Colonic mucosa (tissue), 4 donors: ENCODE measurements around the gene CHSY3. TPM values are rescaled to one million over a fixed set of nuclear protein-coding genes. Genes with fewer than 3 reads are reported as not detected.

Experiments used
- DNase-seq: peaks from one replicate; pipeline ENCODE4 v3.0.0-alpha.2; 2020
- H3K27ac ChIP-seq: fragments of 200-600 bp; one replicate; pipeline ENCODE4 v1.8.0; 2021
- H3K27me3 ChIP-seq: fragments of 200-600 bp; one replicate; pipeline ENCODE4 v1.8.0; 2021
- H3K36me3 ChIP-seq: fragments of 200-600 bp; one replicate; pipeline ENCODE4 v1.8.0; 2021
- H3K4me1 ChIP-seq: fragments of 200-600 bp; one replicate; pipeline ENCODE4 v1.8.0; 2021; ENCODE audit warnings: mild to moderate bottlenecking
- H3K4me3 ChIP-seq: fragments of 200-600 bp; one replicate; pipeline ENCODE4 v1.8.0; 2021
- H3K9ac ChIP-seq, 2 donors: one replicate each; pipeline ENCODE4 v1.7.0; 2013; ENCODE audit warnings: control low read depth in 2 of 2, low read depth in 2 of 2, low read length in 2 of 2
- H3K9me3 ChIP-seq: fragments of 200-600 bp; one replicate; pipeline ENCODE4 v1.8.0; 2021
- intact Hi-C: fragments of 100-400 bp; cut with DNase I; formaldehyde crosslinking; loops from one replicate; pipeline ENCODE4 v1.14.1; 2022
- total RNA-seq, 2 donors: library from RNA; stranded (reverse); fragmentation: NEBNext Ultra II Directional in 1 of 2; extraction: Animal tissue kit (Norgen Biotek cat#: 25700) in 1 of 2; gene quantifications; one replicate each; pipeline ENCODE4 v1.2.1, GENCODE V29; 2021
- TF ChIP-seq, protein P1 (sequence below): fragments of 200-600 bp; IDR thresholded peaks from one replicate; pipeline ENCODE4 v1.8.0; 2022; ENCODE audit warnings: antibody characterized with exemption, mild to moderate bottlenecking
- donor health status: healthy.
- donor health status: DM: no; HTN: no; CAD: no.
- donor health status: DM: no; HTN: no; CAD: no.

Gene CHSY3
- total RNA-seq, 2 donors from 2014 or later = 0.42 to 0.99 TPM

DNA sequence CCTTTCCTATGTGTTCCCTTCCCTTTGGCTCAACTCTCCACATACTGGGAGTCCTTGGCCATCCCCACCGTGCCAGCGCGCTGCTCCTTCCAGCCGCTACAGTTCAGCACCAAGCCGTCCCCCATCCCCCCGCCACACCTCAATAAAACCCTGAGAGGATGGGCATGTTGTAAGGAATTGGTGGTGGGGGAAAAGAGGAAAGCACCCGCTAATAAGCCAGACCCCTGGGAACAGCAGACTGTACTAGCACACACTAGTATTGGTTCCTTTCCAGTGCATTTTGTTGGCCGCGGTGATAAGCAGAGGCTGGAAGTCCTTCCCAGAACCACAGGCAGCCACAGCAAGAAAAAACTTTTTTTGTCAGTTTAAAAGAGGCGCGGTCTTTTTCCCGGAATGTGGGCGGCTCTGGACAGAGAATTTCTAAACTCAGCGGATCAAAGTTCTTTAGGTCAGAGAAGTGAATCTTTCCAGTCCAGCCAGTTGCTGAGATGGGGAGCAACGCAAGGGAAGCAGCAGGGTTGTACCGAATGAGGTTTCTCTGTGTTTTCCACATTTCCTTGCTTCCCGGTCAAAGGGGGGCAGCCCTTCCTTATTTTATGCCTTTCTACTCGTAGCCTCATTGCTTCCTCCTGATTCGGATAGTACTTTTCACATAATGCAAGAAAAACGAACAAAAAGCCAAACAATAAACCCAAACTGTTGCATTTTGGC, 2.1 kb downstream of the CHSY3 start:
- intact Hi-C loops = no loop called here
- Histone ChIP-seq H3K9ac (no peak overlapping the region), H3K9me3 (no peaks in the 10 kb centered on the region), H3K27me3 (peaks cover 26% of the 10 kb centered on the region), H3K4me1 (peaks cover 5% of the 10 kb centered on the region), H3K36me3 (no peaks in the 10 kb centered on the region), H3K4me3 (peak overlapping the region; percentile 63), H3K27ac (no peak overlapping the region)
- TF ChIP-seq, protein P1, sequence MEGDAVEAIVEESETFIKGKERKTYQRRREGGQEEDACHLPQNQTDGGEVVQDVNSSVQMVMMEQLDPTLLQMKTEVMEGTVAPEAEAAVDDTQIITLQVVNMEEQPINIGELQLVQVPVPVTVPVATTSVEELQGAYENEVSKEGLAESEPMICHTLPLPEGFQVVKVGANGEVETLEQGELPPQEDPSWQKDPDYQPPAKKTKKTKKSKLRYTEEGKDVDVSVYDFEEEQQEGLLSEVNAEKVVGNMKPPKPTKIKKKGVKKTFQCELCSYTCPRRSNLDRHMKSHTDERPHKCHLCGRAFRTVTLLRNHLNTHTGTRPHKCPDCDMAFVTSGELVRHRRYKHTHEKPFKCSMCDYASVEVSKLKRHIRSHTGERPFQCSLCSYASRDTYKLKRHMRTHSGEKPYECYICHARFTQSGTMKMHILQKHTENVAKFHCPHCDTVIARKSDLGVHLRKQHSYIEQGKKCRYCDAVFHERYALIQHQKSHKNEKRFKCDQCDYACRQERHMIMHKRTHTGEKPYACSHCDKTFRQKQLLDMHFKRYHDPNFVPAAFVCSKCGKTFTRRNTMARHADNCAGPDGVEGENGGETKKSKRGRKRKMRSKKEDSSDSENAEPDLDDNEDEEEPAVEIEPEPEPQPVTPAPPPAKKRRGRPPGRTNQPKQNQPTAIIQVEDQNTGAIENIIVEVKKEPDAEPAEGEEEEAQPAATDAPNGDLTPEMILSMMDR = no peak
- peak; percentile 29 for DNase-seq

DNA sequence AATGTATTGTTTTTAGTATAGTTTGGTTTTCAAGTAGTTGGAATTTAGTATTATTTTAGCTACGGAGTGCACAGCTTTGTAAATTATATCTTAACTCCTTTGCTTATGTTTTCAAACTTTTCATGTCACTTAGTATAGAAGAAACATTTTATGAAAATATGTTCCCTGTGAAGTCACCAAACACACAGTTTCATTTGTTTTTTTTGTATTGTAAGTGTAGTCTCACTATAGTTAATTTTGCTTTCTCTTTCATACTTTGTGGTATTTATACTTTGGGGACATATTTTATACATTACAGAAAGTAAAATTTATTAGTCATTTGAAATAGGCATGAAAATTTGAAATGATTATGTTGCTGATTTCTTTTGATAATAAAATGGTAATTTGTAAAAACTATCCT, 5.0 kb downstream of the CHSY3 start:
- Histone ChIP-seq H3K27me3 (peaks cover 18% of the 10 kb centered on the region), H3K27ac (no peak overlapping the region), H3K9ac (no peak overlapping the region), H3K36me3 (no peaks in the 10 kb centered on the region), H3K4me3 (no peak overlapping the region), H3K9me3 (no peaks in the 10 kb centered on the region), H3K4me1 (peaks cover 5% of the 10 kb centered on the region)
- no peak for DNase-seq
- intact Hi-C loops = no loop called here
- TF ChIP-seq, protein P1 = no peak

DNA sequence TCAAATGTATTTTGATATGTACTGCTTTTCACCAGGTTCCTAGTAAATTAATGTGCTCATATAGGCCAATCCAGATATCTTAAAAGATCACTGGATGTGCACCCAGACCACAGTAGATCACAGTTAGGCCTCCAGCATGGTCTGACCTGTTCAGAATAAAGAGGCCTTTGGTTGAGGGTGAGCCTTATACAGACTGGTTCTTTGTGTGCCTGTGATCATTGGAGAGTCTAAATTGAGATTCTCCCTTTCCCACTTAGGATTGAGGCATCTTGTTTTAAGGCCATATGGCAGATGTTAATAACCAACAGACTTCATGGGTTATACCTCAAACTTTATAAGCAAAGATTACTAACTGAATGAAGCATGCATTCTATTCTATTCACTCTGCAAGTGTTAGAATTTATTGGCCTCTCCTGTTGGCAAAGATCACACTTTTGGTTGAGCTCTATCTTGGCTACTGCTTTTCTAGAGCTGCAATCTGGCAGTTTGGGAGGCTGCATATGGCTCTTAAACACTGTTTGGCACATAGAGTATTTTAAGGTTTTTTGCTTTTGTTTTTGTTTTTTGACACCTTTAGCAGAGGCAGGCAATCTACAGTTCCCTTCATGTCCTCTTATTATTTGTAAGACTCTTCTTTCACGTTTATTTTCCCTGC, 8.5 kb downstream of the CHSY3 start:
- intact Hi-C loops = no loop called here

DNA sequence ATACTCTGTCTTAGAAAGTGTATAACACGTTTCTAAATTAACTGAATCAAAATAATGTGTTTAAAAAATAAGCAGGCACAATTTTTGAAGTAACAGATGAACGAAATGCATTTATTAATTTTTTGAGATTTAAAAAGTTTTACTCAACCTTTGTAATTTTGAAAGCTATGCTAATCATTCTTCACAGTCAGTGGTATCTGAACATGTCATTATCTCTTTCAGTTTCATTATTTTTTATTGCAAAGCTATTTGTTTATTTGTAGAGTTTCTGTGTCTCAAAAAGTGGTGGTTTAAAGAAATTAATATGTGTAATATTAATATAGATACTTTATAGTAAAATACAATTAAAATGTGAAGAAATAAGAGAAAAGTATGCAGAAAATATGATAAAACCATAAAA, 11.2 kb downstream of the CHSY3 start:
- H3K36me3 ChIP-seq = no peaks in the 10 kb centered on the region
- intact Hi-C loops = no loop called here
- H3K9me3 ChIP-seq = no peaks in the 10 kb centered on the region
- H3K9ac ChIP-seq = no peak overlapping the region
- DNase-seq = no peak
- H3K27me3 ChIP-seq = no peaks in the 10 kb centered on the region
- TF ChIP-seq, protein P1 = no peak
- no peaks in the 10 kb centered on the region for H3K4me1 ChIP-seq
- no peak overlapping the region for H3K27ac ChIP-seq
- H3K4me3 ChIP-seq = no peak overlapping the region

More for the DNA sequence above, 8.5 kb downstream of the CHSY3 start:
- Histone ChIP-seq H3K4me3 (no peak overlapping the region), H3K27ac (no peak overlapping the region), H3K9ac (no peak overlapping the region), H3K27me3 (no peaks in the 10 kb centered on the region), H3K36me3 (no peaks in the 10 kb centered on the region), H3K9me3 (no peaks in the 10 kb centered on the region), H3K4me1 (no peaks in the 10 kb centered on the region)
- TF ChIP-seq, protein P1 = no peak
- no peak for DNase-seq

DNA sequence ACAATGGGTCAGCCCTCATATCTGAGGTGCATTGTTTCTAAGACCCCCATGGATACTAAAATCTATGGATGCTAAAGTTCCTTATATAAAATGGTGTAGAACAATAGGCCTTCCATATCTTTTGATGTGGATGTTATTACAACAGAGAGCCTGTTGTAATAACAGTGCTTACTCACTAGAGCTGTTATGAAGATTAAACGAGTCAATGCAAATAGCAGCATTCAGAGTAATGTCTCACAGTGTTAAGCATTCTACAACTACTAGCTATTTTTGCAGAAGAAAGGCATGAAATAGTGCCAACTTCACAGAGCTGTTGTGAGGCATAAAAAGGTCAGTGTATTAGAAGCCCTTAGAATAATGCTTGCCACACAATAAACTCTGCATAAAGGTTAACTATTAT, 13.0 kb downstream of the CHSY3 start:
- no peaks in the 10 kb centered on the region for H3K4me1 ChIP-seq
- no peak overlapping the region for H3K27ac ChIP-seq
- no peak overlapping the region for H3K9ac ChIP-seq
- TF ChIP-seq, protein P1 = no peak
- no peaks in the 10 kb centered on the region for H3K36me3 ChIP-seq
- intact Hi-C loops = no loop called here
- no peaks in the 10 kb centered on the region for H3K27me3 ChIP-seq
- no peak for DNase-seq
- no peak overlapping the region for H3K4me3 ChIP-seq
- no peaks in the 10 kb centered on the region for H3K9me3 ChIP-seq
